ENCODE results near the gene KDM7A. TPM values are rescaled to one million over a fixed set of nuclear protein-coding genes. Genes with fewer than 3 reads are reported as not detected.
A peak's percentile ranks its signal among the peaks of the same experiment; 100 is the strongest.

Gene KDM7A
- total and polyA plus RNA-seq, 9 of the 15 experiments (the other 6 are each of a cell fraction or from before 2014, with no cell fraction given) = 0.90 to 8.4 (median 7.0) TPM

DNA sequence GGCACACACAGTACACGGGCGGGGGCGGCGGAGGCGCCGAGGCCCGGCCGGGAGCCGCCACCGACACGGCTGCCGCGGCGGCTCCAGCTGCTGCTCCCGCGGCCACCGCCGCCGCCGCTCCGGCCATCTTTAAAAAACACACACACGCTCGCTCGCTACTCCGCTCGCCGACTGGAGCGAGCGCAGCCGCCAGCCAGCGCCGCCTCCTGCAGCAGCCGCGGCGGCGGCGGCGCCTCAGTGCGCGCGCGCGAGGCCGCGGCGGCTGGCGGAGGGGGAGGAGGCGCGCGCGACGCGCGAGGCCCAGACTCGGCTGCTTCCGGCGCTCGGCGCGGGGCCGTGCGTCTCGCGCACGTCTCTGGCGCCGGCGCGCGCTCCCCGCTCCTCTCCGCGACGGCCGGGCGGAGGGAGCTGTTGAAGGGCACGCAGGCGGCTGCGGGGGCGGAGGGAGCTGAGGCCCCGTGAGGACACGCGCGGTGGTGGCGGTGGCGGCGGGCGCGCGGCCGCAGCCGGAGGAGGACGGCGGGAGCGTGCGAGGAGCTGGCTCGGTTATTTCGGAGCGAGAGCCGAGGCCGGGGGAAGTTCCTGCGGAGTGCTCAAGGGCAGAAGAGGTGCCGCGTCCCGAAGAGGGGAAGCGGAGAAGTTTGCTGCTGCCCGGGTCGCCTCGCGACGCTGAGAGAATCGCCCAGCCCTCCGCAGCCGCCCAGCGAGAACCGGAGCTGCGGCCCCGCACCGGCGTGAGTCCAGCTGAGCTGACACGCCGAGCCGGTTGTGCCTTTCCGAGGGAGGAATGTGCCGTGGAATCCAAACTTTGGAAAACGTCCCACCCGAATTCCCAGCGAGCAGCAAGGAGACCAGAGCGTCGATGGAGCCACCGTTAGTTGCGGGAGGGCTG, at the start of gene KDM7A (continued):
- TF ChIP-seq, protein P1, sequence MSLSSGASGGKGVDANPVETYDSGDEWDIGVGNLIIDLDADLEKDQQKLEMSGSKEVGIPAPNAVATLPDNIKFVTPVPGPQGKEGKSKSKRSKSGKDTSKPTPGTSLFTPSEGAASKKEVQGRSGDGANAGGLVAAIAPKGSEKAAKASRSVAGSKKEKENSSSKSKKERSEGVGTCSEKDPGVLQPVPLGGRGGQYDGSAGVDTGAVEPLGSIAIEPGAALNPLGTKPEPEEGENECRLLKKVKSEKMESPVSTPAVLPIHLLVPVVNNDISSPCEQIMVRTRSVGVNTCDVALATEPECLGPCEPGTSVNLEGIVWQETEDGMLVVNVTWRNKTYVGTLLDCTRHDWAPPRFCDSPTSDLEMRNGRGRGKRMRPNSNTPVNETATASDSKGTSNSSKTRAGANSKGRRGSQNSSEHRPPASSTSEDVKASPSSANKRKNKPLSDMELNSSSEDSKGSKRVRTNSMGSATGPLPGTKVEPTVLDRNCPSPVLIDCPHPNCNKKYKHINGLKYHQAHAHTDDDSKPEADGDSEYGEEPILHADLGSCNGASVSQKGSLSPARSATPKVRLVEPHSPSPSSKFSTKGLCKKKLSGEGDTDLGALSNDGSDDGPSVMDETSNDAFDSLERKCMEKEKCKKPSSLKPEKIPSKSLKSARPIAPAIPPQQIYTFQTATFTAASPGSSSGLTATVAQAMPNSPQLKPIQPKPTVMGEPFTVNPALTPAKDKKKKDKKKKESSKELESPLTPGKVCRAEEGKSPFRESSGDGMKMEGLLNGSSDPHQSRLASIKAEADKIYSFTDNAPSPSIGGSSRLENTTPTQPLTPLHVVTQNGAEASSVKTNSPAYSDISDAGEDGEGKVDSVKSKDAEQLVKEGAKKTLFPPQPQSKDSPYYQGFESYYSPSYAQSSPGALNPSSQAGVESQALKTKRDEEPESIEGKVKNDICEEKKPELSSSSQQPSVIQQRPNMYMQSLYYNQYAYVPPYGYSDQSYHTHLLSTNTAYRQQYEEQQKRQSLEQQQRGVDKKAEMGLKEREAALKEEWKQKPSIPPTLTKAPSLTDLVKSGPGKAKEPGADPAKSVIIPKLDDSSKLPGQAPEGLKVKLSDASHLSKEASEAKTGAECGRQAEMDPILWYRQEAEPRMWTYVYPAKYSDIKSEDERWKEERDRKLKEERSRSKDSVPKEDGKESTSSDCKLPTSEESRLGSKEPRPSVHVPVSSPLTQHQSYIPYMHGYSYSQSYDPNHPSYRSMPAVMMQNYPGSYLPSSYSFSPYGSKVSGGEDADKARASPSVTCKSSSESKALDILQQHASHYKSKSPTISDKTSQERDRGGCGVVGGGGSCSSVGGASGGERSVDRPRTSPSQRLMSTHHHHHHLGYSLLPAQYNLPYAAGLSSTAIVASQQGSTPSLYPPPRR (CRISPR knock-in tag; IDR thresholded peaks at IDR 0.05; ENCODE audit: borderline replicate concordance) = peak; percentile 54; the same call in 1 of the 2 replicates
- TF ChIP-seq CBFA2T2 (conservative IDR thresholded peaks at IDR 0.05) (no peak), RBFOX2 (IDR thresholded peaks at IDR 0.05; ENCODE audit: low read depth, low read length) (peak; percentile 94), SREBF2 (CRISPR knock-in tag; IDR thresholded peaks at IDR 0.05) (no peak), HNRNPUL1 (IDR thresholded peaks at IDR 0.05; ENCODE audit: low read length) (no peak), ZNF507 (tag; conservative IDR thresholded peaks at IDR 0.05) (no peak), STAT5A (IDR thresholded peaks at IDR 0.05; ENCODE audit: borderline replicate concordance, low read length) (no peak)
- TF ChIP-seq, protein P2, sequence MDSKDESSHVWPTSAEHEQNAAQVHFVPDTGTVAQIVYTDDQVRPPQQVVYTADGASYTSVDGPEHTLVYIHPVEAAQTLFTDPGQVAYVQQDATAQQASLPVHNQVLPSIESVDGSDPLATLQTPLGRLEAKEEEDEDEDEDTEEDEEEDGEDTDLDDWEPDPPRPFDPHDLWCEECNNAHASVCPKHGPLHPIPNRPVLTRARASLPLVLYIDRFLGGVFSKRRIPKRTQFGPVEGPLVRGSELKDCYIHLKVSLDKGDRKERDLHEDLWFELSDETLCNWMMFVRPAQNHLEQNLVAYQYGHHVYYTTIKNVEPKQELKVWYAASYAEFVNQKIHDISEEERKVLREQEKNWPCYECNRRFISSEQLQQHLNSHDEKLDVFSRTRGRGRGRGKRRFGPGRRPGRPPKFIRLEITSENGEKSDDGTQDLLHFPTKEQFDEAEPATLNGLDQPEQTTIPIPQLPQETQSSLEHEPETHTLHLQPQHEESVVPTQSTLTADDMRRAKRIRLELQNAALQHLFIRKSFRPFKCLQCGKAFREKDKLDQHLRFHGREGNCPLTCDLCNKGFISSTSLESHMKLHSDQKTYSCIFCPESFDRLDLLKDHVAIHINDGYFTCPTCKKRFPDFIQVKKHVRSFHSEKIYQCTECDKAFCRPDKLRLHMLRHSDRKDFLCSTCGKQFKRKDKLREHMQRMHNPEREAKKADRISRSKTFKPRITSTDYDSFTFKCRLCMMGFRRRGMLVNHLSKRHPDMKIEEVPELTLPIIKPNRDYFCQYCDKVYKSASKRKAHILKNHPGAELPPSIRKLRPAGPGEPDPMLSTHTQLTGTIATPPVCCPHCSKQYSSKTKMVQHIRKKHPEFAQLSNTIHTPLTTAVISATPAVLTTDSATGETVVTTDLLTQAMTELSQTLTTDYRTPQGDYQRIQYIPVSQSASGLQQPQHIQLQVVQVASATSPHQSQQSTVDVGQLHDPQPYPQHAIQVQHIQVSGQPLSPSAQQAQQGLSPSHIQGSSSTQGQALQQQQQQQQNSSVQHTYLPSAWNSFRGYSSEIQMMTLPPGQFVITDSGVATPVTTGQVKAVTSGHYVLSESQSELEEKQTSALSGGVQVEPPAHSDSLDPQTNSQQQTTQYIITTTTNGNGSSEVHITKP (IDR thresholded peaks at IDR 0.05; ENCODE audit: partially characterized antibody) = no peak
- TF ChIP-seq, protein P3, sequence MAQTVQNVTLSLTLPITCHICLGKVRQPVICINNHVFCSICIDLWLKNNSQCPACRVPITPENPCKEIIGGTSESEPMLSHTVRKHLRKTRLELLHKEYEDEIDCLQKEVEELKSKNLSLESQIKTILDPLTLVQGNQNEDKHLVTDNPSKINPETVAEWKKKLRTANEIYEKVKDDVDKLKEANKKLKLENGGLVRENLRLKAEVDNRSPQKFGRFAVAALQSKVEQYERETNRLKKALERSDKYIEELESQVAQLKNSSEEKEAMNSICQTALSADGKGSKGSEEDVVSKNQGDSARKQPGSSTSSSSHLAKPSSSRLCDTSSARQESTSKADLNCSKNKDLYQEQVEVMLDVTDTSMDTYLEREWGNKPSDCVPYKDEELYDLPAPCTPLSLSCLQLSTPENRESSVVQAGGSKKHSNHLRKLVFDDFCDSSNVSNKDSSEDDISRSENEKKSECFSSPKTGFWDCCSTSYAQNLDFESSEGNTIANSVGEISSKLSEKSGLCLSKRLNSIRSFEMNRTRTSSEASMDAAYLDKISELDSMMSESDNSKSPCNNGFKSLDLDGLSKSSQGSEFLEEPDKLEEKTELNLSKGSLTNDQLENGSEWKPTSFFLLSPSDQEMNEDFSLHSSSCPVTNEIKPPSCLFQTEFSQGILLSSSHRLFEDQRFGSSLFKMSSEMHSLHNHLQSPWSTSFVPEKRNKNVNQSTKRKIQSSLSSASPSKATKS (CRISPR knock-in tag; IDR thresholded peaks at IDR 0.05) = no peak
- TF ChIP-seq, protein P4, sequence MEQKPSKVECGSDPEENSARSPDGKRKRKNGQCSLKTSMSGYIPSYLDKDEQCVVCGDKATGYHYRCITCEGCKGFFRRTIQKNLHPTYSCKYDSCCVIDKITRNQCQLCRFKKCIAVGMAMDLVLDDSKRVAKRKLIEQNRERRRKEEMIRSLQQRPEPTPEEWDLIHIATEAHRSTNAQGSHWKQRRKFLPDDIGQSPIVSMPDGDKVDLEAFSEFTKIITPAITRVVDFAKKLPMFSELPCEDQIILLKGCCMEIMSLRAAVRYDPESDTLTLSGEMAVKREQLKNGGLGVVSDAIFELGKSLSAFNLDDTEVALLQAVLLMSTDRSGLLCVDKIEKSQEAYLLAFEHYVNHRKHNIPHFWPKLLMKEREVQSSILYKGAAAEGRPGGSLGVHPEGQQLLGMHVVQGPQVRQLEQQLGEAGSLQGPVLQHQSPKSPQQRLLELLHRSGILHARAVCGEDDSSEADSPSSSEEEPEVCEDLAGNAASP (IDR thresholded peaks at IDR 0.05) = no peak
- TF ChIP-seq, protein P5, sequence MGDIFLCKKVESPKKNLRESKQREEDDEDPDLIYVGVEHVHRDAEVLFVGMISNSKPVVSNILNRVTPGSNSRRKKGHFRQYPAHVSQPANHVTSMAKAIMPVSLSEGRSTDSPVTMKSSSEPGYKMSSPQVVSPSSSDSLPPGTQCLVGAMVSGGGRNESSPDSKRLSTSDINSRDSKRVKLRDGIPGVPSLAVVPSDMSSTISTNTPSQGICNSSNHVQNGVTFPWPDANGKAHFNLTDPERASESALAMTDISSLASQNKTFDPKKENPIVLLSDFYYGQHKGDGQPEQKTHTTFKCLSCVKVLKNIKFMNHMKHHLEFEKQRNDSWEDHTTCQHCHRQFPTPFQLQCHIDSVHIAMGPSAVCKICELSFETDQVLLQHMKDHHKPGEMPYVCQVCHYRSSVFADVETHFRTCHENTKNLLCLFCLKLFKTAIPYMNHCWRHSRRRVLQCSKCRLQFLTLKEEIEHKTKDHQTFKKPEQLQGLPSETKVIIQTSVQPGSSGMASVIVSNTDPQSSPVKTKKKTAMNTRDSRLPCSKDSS (IDR thresholded peaks at IDR 0.05; ENCODE audit: low read depth, partially characterized antibody) = no peak

All from K562 (cell line).